SH-SY5Y (cell line): ENCODE results near the gene C17orf75.

Experiments used
- GATA2 ChIP-seq: IDR thresholded peaks from 2 replicates; pipeline ENCODE4 v1.6.1; 2011; ENCODE audit warnings: mild to moderate bottlenecking, low read depth, low read length
- GATA3 ChIP-seq: IDR thresholded peaks from 2 replicates; pipeline ENCODE4 v1.6.1; 2011; ENCODE audit warnings: low read depth, mild to moderate bottlenecking, low read length, moderate library complexity

C17orf75 gene

DNA sequence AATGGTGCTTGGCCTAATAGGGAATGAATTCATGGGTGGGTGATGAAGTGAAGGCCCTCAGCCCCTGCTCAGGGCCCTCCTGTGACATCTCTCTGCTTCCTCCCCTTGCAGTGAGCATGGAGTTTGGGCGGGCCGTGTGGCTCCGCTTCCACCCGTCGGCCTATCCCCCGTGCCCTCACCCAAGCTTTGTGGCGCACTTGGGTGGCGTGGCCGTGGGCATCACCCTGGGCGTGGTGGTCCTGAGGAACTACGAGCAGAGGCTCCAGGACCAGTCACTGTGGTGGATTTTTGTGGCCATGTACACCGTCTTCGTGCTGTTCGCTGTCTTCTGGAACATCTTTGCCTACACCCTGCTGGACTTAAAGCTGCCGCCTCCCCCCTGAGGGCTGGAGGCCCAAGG, 21.1 kb downstream of the C17orf75 start:
- TF ChIP-seq GATA3: no peak
- no peak for TF ChIP-seq GATA2

DNA sequence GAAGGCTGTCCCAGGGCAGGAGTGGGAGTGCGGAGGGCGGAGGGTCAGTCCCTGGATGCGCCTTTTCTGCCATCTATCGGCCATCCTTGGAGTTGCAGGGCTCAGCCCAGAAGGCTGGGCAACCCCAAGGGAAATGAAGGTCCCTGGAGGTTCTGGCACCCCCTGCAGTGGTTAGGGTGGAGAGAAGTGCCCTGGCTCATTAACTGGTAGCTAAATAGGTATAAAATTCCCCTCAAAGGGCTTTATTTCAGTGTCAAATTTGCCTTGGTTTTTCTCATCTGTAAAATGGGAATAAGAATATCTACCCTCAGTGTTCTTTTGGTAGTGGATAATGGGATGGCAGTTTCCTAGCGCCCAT, 22.4 kb downstream of the C17orf75 start:
- TF ChIP-seq GATA2: no peak
- no peak for TF ChIP-seq GATA3

DNA sequence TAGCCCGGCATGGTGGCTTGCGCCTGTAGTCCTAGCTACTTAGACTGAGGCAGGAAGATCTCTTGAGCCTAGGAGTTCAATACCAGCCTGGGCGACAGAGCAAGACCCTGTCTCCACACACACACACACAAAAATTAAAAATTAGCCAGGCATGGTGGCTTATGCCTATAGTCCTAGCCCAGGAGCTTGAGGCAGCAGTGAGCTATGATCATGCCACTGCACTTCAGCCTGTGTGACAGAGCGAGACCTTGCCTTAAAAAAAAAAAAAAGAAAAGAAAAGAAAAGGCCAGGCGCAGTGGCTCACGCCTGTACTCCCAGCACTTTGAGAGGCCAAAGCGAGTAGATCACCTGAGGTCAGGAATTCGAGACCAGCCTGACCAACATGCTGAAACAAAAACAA, 23.9 kb downstream of the C17orf75 start:
- no peak for TF ChIP-seq GATA2
- no peak for TF ChIP-seq GATA3

DNA sequence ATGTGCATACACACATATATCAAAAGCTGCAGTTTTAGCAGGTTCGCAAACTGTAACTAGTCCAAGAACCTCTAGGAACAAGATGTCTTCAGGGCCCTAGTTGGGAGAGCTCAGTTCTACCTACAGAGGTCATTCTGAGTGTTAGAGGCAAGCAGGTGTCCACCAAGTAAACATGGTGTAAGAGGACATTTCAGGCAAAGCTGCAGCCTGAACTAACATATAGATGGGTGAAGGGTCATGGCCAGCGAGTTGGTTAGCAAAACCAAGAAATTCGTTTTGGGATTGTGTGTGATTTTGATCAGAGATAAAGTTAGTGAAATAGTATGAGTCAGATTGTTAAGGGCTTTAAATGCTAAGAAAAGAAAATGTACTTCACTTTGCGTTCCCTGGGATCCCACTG, 24.6 kb downstream of the C17orf75 start:
- no peak for TF ChIP-seq GATA2
- TF ChIP-seq GATA3: no peak

DNA sequence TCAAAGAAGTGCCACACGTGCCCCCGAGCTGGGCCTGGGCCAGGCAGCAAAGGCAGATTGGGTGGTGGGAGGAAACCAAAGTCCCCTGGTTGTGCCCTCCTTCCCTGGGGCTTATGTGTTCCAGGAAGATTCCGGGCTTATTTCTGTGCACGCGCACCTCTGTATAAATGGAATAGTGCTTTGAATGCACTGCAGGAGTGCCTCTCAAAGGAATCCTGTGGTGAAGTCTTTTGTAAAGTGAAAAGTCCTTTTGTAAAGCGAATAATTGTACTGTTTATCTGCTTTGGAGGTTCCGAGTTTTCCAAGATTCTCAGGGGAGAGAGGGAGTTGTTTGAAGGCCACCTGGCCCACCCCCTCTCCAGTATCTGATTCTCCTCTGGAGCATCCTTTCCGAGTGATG, 26.8 kb downstream of the C17orf75 start:
- TF ChIP-seq GATA3: no peak
- no peak for TF ChIP-seq GATA2

DNA sequence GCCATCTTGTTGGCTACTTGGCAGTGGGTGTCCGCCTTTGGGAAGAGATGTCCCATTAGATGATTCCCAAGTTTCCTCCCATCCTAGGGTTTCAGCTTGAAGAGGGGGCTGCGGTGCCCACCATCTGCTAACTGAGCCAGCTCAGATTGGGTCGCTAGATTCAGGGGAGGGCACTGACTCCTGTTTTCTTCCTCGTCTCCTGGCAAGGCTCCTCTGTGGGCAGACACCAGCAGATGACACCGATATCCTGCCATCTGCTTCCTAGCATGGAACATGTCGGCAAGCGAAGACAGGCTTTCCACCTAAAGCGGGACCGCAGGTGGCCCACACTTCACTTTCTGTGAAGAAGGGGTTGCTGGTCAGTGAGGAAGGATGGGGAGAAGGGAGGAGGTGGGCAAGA, 27.3 kb downstream of the C17orf75 start:
- TF ChIP-seq GATA2 (no peak), GATA3 (no peak)

DNA sequence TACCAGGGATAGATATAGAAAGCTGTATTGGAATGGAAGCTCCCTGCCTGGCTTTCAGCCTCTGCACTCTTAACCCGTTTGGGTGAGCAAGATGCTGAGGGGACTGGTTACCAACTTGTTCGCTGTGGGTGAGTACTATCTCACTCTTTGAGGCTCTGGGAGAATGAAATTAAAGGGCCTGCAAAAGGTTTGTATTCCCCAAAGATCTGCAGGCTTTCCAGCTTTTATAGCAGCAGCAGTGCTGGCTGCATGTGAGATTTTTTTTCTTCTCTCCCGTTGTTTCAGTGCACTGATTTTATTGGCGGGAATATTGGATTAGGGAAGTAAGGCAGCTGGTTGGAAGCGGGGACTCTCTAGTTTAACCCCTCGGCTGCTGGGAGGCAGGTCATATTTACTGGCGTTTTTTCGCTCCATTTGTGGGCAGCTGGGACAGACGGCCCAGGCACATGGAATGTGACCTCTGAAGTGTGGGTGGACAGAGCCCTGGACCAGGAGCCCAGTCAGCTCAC, 30.9 kb downstream of the C17orf75 start:
- TF ChIP-seq GATA2 (no peak), GATA3 (no peak)

DNA sequence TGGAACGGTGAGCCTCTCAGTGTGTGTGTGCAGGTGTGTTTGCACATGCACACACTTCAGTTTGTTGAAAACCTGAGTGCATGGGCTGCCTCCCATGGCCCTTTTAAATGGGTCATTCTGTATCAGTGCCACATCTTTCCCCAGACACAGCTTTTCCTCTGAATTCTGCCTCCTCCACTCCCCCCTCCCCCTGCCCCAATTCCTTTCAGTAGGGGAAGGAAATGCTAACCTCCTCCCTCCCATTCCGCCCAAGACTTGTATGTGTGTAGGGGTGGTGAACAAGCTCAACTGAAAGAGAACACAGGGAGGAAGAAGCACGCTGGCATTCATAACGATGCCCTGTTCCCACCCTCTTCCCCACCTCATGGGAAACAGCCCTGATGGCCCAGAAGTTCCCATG, 34.3 kb downstream of the C17orf75 start:
- TF ChIP-seq GATA3 (no peak), GATA2 (no peak)

DNA sequence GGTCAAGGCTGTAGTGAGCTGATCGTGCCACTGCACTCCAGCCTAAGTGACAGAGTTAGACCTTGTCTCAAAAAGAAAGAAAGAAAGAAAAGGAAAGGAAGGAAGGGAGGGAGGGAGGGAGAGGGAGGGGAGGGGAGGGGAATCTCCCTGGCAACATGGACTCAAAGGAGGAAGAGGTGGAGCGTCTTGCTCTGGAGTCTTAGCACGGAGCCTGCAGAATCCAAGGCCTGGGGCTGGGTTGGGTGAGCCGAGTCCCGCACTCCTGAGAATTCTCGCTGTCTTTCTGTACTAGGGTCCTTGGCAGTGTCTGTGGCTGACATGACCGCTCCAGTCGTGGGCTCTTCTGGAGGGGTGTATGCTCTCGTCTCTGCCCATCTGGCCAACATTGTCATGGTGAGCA, 36.9 kb downstream of the C17orf75 start:
- TF ChIP-seq GATA3 (no peak), GATA2 (no peak)

DNA sequence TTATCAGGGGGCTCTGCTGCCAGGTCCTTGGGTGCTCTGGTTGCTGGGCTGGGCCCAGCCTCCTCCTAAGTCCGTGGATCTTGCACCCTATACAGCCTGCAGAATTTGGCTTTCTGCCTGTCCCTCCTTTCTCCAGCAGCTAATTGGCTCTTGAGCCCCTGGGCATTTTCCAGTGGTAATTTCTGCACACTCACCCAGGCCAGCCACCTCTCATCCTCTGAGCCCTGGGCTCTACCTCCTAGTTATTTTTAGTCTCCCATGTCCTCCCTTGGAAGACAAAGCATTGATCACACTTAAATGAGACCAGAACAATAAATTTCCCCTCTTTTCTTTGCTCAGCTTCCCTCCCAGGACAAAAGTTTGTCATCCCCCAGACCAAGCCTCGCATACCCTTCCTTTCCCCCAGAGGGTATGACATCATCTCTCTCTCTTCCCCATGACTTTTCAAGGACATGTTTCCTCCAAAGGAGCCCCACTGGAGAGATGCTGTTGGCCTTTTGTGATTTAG, 38.1 kb downstream of the C17orf75 start:
- no peak for TF ChIP-seq GATA2
- TF ChIP-seq GATA3: no peak

DNA sequence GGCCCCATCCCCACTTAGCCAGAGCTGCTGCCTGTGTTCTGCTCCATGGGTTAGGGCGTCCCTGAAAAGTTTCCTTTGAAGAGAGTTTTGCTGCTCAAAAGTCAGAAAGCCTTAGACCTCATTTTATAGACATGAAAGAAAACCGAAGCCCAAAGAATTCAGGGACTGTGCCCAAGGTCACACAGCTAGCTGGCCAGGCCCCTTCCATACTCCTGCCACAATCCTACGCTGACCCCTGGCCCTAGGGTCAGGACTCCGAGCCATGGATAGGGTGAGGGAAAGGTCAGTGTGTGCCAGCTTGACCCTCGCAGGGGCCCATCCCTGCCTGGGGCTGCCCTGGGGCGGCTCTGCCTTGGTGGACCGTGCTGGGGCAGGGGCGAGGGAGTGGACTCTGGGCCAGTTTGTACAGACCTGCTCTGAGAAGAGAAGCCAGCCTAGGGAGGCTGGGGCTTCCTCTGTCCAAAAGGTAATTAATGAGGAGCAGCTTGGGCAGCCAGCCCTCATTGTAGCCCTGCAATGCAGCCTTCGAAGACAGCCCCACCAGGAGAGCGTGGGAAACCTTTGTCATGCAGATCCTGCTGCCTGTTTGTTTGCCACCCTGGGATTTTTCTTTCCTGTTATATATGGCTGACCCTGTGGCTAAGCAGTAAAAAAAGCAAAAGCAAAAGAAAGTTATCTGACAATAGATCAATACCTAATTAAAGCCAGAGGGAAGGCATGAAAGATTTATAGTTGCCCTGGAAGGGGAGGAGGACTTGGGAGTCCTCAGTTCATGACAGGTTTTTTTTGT, 38.9 kb downstream of the C17orf75 start:
- TF ChIP-seq GATA2 (peak; percentile 60; the same call in 1 of the 2 replicates), GATA3 (no peak)

DNA sequence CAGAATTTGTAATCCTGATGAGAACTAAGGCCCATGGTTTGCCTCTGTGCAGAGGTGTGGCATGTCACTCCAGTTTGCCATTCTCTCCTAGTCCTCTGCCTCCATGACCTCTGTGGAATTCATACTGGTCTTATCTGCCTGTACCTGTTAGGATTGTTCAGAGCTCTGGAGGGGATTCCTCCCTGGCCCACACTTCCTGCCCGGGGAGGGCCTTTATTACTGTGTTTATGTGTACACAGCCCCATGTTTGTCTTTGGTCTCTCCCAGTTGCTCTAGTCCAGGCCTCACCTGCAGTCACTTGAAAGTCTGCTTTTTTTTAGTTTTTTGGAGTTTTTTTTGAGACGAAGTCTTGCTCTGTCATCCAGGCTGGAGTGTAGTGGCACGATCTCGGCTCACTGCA, 39.9 kb downstream of the C17orf75 start:
- TF ChIP-seq GATA2: no peak
- TF ChIP-seq GATA3: no peak

DNA sequence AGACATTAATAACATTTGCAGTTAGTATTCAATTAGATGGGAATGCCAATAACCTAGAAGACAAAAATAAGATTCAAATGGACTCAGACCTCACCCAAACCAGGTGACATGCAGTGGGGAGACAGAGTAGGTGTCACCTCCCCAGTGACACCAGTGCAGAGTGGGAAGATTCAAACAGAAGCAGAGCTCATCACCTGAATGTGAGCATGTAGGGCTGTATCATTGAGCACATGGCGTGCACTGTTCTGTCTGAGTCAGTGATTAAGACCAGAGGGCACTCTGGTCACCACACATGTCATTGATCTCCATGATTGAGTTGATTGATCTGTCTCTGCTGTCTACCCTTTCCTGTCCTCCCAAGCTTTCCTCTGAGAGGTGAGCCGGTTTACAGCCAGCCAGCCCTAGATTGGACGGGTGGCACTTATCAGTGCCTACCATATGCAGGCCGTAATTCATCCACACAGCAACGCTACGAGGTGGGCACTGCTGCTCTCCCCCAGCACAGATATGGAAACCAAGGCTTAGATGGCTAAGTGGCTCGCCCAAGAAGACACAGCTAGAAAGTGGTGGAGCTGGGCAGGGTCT, 42.3 kb downstream of the C17orf75 start:
- TF ChIP-seq GATA3: no peak
- TF ChIP-seq GATA2: no peak

DNA sequence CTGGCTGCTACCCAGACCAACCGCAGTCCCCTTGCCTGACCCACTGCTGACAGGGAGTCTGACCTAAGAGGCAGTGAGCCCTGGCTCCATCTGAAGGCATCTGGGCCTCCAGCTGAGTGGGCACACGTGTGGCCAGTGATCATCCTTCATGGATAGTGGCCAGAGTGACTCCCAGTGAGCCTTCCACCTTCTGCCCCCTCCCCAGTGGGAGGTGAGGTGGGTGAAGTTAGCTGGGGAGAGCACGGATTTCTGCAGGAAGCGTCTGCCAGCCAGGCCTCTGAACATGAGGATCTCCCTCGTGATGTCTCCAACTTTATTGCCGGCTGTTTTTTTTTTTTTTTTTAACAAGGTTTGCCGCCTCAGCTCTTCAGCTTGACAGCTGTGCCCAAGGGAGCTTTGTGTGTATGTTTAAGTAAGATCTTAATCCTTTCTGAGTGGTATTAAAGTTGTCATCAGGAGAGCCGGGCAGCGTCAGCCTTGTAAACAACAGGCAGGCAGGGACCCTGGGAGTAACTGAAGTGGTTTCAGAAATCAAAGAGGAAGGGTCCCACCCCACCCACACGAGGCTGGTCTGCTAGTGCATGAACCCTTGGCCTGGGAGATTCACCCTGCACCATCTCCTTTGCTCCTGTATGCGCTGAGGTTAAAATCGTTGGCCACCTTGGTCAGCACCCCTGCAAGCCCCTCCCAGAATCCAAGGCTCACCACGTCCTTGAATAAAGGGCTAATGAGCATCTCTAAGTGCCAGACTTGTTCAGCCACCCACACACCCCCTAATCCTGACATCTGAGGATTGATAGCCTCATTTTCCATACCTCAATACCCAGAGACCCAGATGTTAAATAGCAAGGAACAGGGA, 43.0 kb downstream of the C17orf75 start:
- TF ChIP-seq GATA3 (no peak), GATA2 (no peak)
